Caco-2 (cell line): Measurements from ENCODE around the gene IL17RB. TPM values are rescaled to one million over a fixed set of nuclear protein-coding genes. Genes with fewer than 3 reads are reported as not detected.

ENCODE experiments used
- BruUV-seq: library from RNA; stranded (reverse); fragments of 400-500 nt; replicated peaks from 2 replicates; lab custom pipeline; 2021; lab: Mats Ljungman, UMichigan
- CTCF ChIA-PET: fragments of 300-600 bp; sonication (Branson Sonifier 250); formaldehyde crosslinking; loops from one replicate; lab custom pipeline; 2022; ENCODE audit warnings: antibody characterized with exemption; lab: Charles Lee
- POLR2A ChIA-PET: fragments of 300-600 bp; sonication (Branson Sonifier 250); formaldehyde crosslinking; loops from one replicate; lab custom pipeline; 2022; ENCODE audit warnings: antibody characterized with exemption; lab: Charles Lee
- DNase-seq, 2 experiments: peaks; one replicate each; pipeline versions ENCODE4 v3.0.0 to v3.0.0-alpha.2; 2020 to 2022
- H3K27me3 ChIP-seq: replicated peaks from 2 replicates; pipeline ENCODE4 v1.6.0; 2011; ENCODE audit warnings: low read length; ENCODE audit not compliant: control insufficient read depth, insufficient read depth
- H3K36me3 ChIP-seq: 2 replicates; pipeline ENCODE4 v1.5.1; 2011; ENCODE audit warnings: low read length; ENCODE audit not compliant: control insufficient read depth, insufficient read depth
- H3K4me1 ChIP-seq: fragments of 250-450 bp; sonication (Bioruptor Pico); 2 replicates; pipeline ENCODE4 v1.5.1; 2020; ENCODE audit warnings: mild to moderate bottlenecking
- H3K4me3 ChIP-seq: 2 replicates; pipeline ENCODE4 v1.5.1; 2011; ENCODE audit warnings: low read depth, mild to moderate bottlenecking, control low read depth, low read length
- H3K9me3 ChIP-seq: fragments of 250-450 bp; sonication (Bioruptor Pico); 2 replicates; pipeline ENCODE4 v1.5.1; 2020; ENCODE audit warnings: mild to moderate bottlenecking, moderate library complexity
- H3K27ac Mint-ChIP-seq: one replicate; pipeline ENCODE4 v1.8.0; 2022; ENCODE audit warnings: mixed read lengths; ENCODE audit not compliant: unreplicated experiment
- H3K27me3 Mint-ChIP-seq: one replicate; pipeline ENCODE4 v1.8.0; 2022; ENCODE audit warnings: mixed read lengths; ENCODE audit not compliant: insufficient read depth, unreplicated experiment
- H3K36me3 Mint-ChIP-seq: one replicate; pipeline ENCODE4 v1.8.0; 2022; ENCODE audit warnings: mild to moderate bottlenecking, mixed read lengths; ENCODE audit not compliant: insufficient read depth, unreplicated experiment
- H3K4me1 Mint-ChIP-seq: one replicate; pipeline ENCODE4 v1.8.0; 2022; ENCODE audit warnings: low read depth, mixed read lengths; ENCODE audit not compliant: unreplicated experiment
- H3K4me3 Mint-ChIP-seq: one replicate; pipeline ENCODE4 v1.8.0; 2022; ENCODE audit warnings: mild to moderate bottlenecking, moderate library complexity, mixed read lengths; ENCODE audit not compliant: unreplicated experiment
- H3K9me3 Mint-ChIP-seq: one replicate; pipeline ENCODE4 v1.8.0; 2022; ENCODE audit warnings: mixed read lengths; ENCODE audit not compliant: unreplicated experiment
- intact Hi-C: fragments of 100-400 bp; cut with micrococcal nuclease; formaldehyde crosslinking; loops from one replicate; pipeline ENCODE4 v1.10.0; 2022; ENCODE audit not compliant: unreplicated experiment
- total RNA-seq: library from RNA; stranded (reverse); gene quantifications from 2 replicates; pipeline ENCODE4 v1.2.3, GENCODE V29; 2022
- TF ChIP-seq, protein P1 (sequence below), 2 experiments: fragments of 200-600 bp in 1 of 2; IDR thresholded peaks; 1 replicate in 1 of 2; 2 replicates in 1 of 2; pipeline versions ENCODE4 v1.5.1 to v1.8.0; 2011 to 2022; ENCODE audit warnings: antibody characterized with exemption in 1 of 2, control low read depth in 1 of 2, inconsistent platforms in 1 of 2, low read depth in 1 of 2, low read length in 1 of 2, mild to moderate bottlenecking in 1 of 2, moderate library complexity in 1 of 2; ENCODE audit not compliant: insufficient read depth in 1 of 2, severe bottlenecking in 1 of 2, unreplicated experiment in 1 of 2

The IL17RB gene
- total RNA-seq, 1 experiment from 2014 or later = 27.5 TPM

DNA sequence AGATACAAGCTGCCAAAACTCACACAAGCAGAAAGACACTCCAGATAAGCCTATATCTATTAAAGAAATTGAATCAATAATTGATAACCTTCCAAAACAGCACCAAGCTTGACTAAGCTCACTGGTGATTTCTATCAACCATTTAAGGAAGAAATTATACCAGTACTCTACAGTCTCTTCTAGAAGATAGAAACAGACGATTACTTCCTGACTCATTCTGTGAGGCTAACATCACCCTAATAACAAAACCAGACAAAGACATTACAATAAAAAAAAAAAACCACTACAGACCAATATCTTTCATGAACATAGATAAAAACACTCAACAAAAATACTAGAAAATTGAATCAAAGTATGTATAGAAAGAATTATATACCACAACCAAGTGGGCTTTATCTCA lies 20.3 kb upstream of the IL17RB start:
- DNase-seq = no peak
- Histone ChIP-seq H3K36me3 (peaks cover 12% of the 10 kb centered on the region), H3K4me1 (0 out of 2 replicates have a peak, but pooled peaks cover 4% of the 10 kb centered on the region), H3K27me3 (no peaks in the 10 kb centered on the region), H3K9me3 (no peaks in the 10 kb centered on the region), H3K4me3 (no peak overlapping the region)
- TF ChIP-seq, protein P1, sequence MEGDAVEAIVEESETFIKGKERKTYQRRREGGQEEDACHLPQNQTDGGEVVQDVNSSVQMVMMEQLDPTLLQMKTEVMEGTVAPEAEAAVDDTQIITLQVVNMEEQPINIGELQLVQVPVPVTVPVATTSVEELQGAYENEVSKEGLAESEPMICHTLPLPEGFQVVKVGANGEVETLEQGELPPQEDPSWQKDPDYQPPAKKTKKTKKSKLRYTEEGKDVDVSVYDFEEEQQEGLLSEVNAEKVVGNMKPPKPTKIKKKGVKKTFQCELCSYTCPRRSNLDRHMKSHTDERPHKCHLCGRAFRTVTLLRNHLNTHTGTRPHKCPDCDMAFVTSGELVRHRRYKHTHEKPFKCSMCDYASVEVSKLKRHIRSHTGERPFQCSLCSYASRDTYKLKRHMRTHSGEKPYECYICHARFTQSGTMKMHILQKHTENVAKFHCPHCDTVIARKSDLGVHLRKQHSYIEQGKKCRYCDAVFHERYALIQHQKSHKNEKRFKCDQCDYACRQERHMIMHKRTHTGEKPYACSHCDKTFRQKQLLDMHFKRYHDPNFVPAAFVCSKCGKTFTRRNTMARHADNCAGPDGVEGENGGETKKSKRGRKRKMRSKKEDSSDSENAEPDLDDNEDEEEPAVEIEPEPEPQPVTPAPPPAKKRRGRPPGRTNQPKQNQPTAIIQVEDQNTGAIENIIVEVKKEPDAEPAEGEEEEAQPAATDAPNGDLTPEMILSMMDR (IDR thresholded peaks at IDR 0.05; ENCODE audit: insufficient read depth in 1 of 2, low read depth in 1 of 2, low read length in 1 of 2, severe bottlenecking in 1 of 2, unreplicated experiment in 1 of 2) = no peak
- no peak overlapping the region for H3K4me3 Mint-ChIP-seq
- intact Hi-C loops = no loop called here
- no peak overlapping the region for H3K27ac Mint-ChIP-seq
- BruUV-seq = no TSS peak
- no peaks in the 10 kb centered on the region for H3K36me3 Mint-ChIP-seq
- ChIA-PET POLR2A (no interaction called here), CTCF (no interaction called here)
- H3K9me3 Mint-ChIP-seq = no peaks in the 10 kb centered on the region
- no peaks in the 10 kb centered on the region for H3K27me3 Mint-ChIP-seq
- H3K4me1 Mint-ChIP-seq = peaks cover 8% of the 10 kb centered on the region

DNA sequence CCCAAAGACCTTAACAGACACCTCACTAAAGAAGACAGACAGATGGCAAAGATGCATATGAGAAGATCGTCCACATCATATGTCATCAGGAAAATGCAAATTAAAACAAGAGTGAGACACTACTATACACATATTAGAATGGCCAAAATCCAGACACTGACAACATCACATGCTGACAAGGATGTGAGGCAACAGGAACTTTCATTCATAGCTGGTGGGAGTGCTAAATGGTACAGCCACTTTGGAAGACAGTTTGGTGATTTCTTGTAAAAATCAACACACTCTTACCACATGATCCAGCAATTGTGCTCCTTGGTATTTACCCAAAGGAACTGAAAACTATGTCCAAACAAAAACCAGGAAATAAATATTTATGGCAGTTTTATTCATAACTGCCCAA lies 17.8 kb upstream of the IL17RB start:
- Mint-ChIP-seq H3K9me3 (no peaks in the 10 kb centered on the region), H3K27ac (no peak overlapping the region), H3K27me3 (no peaks in the 10 kb centered on the region), H3K4me1 (peaks cover 8% of the 10 kb centered on the region), H3K36me3 (peaks cover 5% of the 10 kb centered on the region), H3K4me3 (no peak overlapping the region)
- CTCF ChIA-PET = no interaction called here
- H3K4me1 ChIP-seq = 0 out of 2 replicates have a peak, but pooled peaks cover 4% of the 10 kb centered on the region
- DNase-seq = no peak
- TF ChIP-seq, protein P1 (IDR thresholded peaks at IDR 0.05; ENCODE audit: insufficient read depth in 1 of 2, low read depth in 1 of 2, low read length in 1 of 2, severe bottlenecking in 1 of 2, unreplicated experiment in 1 of 2) = no peak
- no peaks in the 10 kb centered on the region for H3K9me3 ChIP-seq
- POLR2A ChIA-PET = no interaction called here
- no peaks in the 10 kb centered on the region for H3K27me3 ChIP-seq
- BruUV-seq = no TSS peak
- H3K36me3 ChIP-seq = peaks cover 2% of the 10 kb centered on the region; the same call in 1 of the 2 replicates
- intact Hi-C loops = no loop called here
- H3K4me3 ChIP-seq = no peak overlapping the region

DNA sequence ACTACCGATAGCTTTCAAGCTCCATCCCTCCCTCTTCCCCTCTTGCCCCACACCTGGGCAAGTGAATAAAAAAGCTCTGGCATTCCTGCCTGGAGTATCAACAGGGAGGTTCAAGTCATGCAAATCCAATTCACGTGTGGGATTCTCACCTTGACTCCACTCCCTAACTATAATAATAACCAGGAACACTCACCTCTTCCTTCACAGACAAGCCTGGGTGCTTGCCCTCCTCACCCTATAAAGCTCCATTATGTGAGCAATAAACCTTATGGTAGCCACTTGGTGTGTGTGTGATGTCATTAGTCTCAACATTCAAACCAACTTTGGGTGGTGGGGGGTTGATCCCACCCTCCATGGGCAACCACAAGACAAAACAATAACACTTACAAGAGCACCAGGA lies 16.8 kb upstream of the IL17RB start:
- H3K9me3 Mint-ChIP-seq = no peaks in the 10 kb centered on the region
- H3K36me3 ChIP-seq = peaks cover 2% of the 10 kb centered on the region; the same call in 1 of the 2 replicates
- POLR2A ChIA-PET = interaction anchor here (0.5 kb wide), 1 partner anchor 1773 kb away, joined by 5 read pairs; no protein-coding TSS in a partner anchor

More for the DNA sequence above, 16.8 kb upstream of the IL17RB start:
- Mint-ChIP-seq H3K27ac (no peak overlapping the region), H3K36me3 (peaks cover 5% of the 10 kb centered on the region), H3K27me3 (no peaks in the 10 kb centered on the region), H3K4me3 (no peak overlapping the region), H3K4me1 (peaks cover 8% of the 10 kb centered on the region)
- DNase-seq = no peak
- 0 out of 2 replicates have a peak, but pooled peaks cover 4% of the 10 kb centered on the region for H3K4me1 ChIP-seq
- no peak overlapping the region for H3K4me3 ChIP-seq
- CTCF ChIA-PET = no interaction called here
- BruUV-seq = no TSS peak
- TF ChIP-seq, protein P1 (IDR thresholded peaks at IDR 0.05; ENCODE audit: insufficient read depth in 1 of 2, low read depth in 1 of 2, low read length in 1 of 2, severe bottlenecking in 1 of 2, unreplicated experiment in 1 of 2) = no peak
- no peaks in the 10 kb centered on the region for H3K27me3 ChIP-seq
- intact Hi-C loops = no loop called here
- H3K9me3 ChIP-seq = no peaks in the 10 kb centered on the region
